Mesenchymal stem cell (in vitro differentiated cells and primary cell): ENCODE results near the gene ANKDD1A.

Source experiments
- DNase-seq: peaks from one replicate; pipeline ENCODE4 v3.0.0-alpha.2; 2013
- H2AFZ ChIP-seq: one replicate; pipeline ENCODE4 v1.6.1; 2013; ENCODE audit warnings: low read depth, mild to moderate bottlenecking, control low read depth, inconsistent platforms, low read length, moderate library complexity
- H2AK5ac ChIP-seq: 2 replicates; pipeline ENCODE4 v1.6.1; 2013; ENCODE audit warnings: low read length, moderate library complexity, mild to moderate bottlenecking, inconsistent platforms; ENCODE audit not compliant: severe bottlenecking
- H2BK120ac ChIP-seq: one replicate; pipeline ENCODE4 v1.6.1; 2013; ENCODE audit warnings: low read depth, mild to moderate bottlenecking, inconsistent platforms, low read length, moderate library complexity
- H2BK12ac ChIP-seq, 2 experiments: one replicate each; pipeline ENCODE4 v1.6.1; 2013; ENCODE audit warnings: inconsistent platforms in 2 of 2, low read length in 2 of 2, mild to moderate bottlenecking in 2 of 2, moderate library complexity in 2 of 2, control low read depth in 1 of 2
- H2BK15ac ChIP-seq: one replicate; pipeline ENCODE4 v1.6.1; 2013; ENCODE audit warnings: mild to moderate bottlenecking, low read depth, inconsistent platforms; ENCODE audit not compliant: poor library complexity, severe bottlenecking
- H2BK5ac ChIP-seq: 2 replicates; pipeline ENCODE4 v1.6.1; 2013; ENCODE audit warnings: low read depth, mild to moderate bottlenecking, low read length, control low read depth, inconsistent platforms; ENCODE audit not compliant: poor library complexity, severe bottlenecking
- H3K14ac ChIP-seq, 2 experiments: one replicate each; pipeline ENCODE4 v1.6.1; 2013; ENCODE audit warnings: inconsistent platforms in 2 of 2, low read length in 2 of 2, control low read depth in 1 of 2, mild to moderate bottlenecking in 1 of 2, moderate library complexity in 1 of 2
- H3K18ac ChIP-seq, 2 experiments: one replicate each; pipeline ENCODE4 v1.6.1; 2013; ENCODE audit warnings: inconsistent platforms in 2 of 2, low read length in 2 of 2, control low read depth in 1 of 2, low read depth in 1 of 2, mild to moderate bottlenecking in 1 of 2
- H3K23ac ChIP-seq, 2 experiments: one replicate each; pipeline ENCODE4 v1.6.1; 2013; ENCODE audit warnings: inconsistent platforms in 2 of 2, low read length in 2 of 2, mild to moderate bottlenecking in 2 of 2, moderate library complexity in 2 of 2, control low read depth in 1 of 2
- H3K27ac ChIP-seq: 2 replicates; pipeline ENCODE4 v1.5.1; 2013; ENCODE audit warnings: mild to moderate bottlenecking, moderate library complexity, low read length, control low read depth, inconsistent platforms; ENCODE audit not compliant: poor library complexity, severe bottlenecking
- H3K27me3 ChIP-seq, 2 experiments: 2 replicates each; pipeline versions ENCODE4 v1.6.1 to v1.7.0; 2013; ENCODE audit warnings: low read length in 2 of 2, mild to moderate bottlenecking in 2 of 2, moderate library complexity in 2 of 2, control low read depth in 1 of 2, inconsistent platforms in 1 of 2; ENCODE audit not compliant: control insufficient read depth in 1 of 2, insufficient read depth in 1 of 2
- H3K36me3 ChIP-seq, 2 experiments: 2 replicates each; pipeline versions ENCODE4 v1.6.1 to v1.7.0; 2013; ENCODE audit warnings: low read length in 2 of 2, control low read depth in 1 of 2, inconsistent platforms in 1 of 2, low read depth in 1 of 2, mild to moderate bottlenecking in 1 of 2; ENCODE audit not compliant: insufficient read depth in 2 of 2, control insufficient read depth in 1 of 2
- H3K4ac ChIP-seq, 2 experiments: one replicate each; pipeline ENCODE4 v1.6.1; 2013; ENCODE audit warnings: inconsistent platforms in 2 of 2, low read length in 2 of 2, mild to moderate bottlenecking in 2 of 2, moderate library complexity in 2 of 2, control low read depth in 1 of 2, low read depth in 1 of 2
- H3K4me1 ChIP-seq: 2 replicates; pipeline ENCODE4 v1.6.1; 2013; ENCODE audit warnings: low read depth, low read length, control low read depth; ENCODE audit not compliant: control insufficient read depth, insufficient read depth
- H3K4me2 ChIP-seq: 2 replicates; pipeline ENCODE4 v1.6.1; 2013; ENCODE audit warnings: low read length, mild to moderate bottlenecking, inconsistent platforms; ENCODE audit not compliant: poor library complexity, severe bottlenecking
- H3K4me3 ChIP-seq, 2 experiments: 2 replicates each; pipeline versions ENCODE4 v1.5.1 to v1.7.0; 2013; ENCODE audit warnings: low read length in 2 of 2, mild to moderate bottlenecking in 2 of 2, control low read depth in 1 of 2, low read depth in 1 of 2; ENCODE audit not compliant: insufficient read depth in 1 of 2
- H3K79me1 ChIP-seq: replicated peaks from 2 replicates; pipeline ENCODE4 v1.6.1; 2013; ENCODE audit warnings: mild to moderate bottlenecking, control low read depth, low read length, inconsistent platforms; ENCODE audit not compliant: poor library complexity, severe bottlenecking
- H3K9ac ChIP-seq: 2 replicates; pipeline ENCODE4 v1.7.0; 2013; ENCODE audit warnings: mild to moderate bottlenecking, low read length, moderate library complexity
- H3K9me3 ChIP-seq: 2 replicates; pipeline ENCODE4 v1.7.0; 2013; ENCODE audit warnings: mild to moderate bottlenecking, low read length; ENCODE audit not compliant: control insufficient read depth
- H4K8ac ChIP-seq: one replicate; pipeline ENCODE4 v1.6.1; 2013; ENCODE audit warnings: inconsistent platforms, mild to moderate bottlenecking, low read length, moderate library complexity
- H4K91ac ChIP-seq: one replicate; pipeline ENCODE4 v1.6.1; 2013; ENCODE audit warnings: mild to moderate bottlenecking, low read length, inconsistent platforms
- WGBS: methylation state at CpG from one replicate; pipeline ENCODE4 v1.1.7; 2013; ENCODE audit warnings: mixed read lengths; 5-methylcytosine and 5-hydroxymethylcytosine counted together

ANKDD1A gene

GRCh38 chr15:64903326-64903950, 8.3 kb upstream of the ANKDD1A start:
- Histone ChIP-seq H2BK15ac (no peak overlapping the region), H3K18ac (no peak overlapping the region), H2BK12ac (peak overlapping the region in 1 of 2 experiments; percentile 25), H3K23ac (no peak overlapping the region), H3K4me1 (peaks cover 4% of the 10 kb centered on the region), H3K14ac (no peak overlapping the region), H3K36me3 (no peaks in the 10 kb centered on the region), H3K27ac (no peak overlapping the region), H3K9me3 (peaks cover 14% of the 10 kb centered on the region), H3K79me1 (no peaks in the 10 kb centered on the region), H3K4ac (no peak overlapping the region), H4K8ac (no peak overlapping the region), H2BK5ac (no peak overlapping the region), H3K27me3 (no peaks in the 10 kb centered on the region), H2BK120ac (no peak overlapping the region), H3K9ac (no peak overlapping the region), H2AFZ (no peak overlapping the region), H3K4me2 (no peak overlapping the region), H4K91ac (no peak overlapping the region), H3K4me3 (no peak overlapping the region), H2AK5ac (no peak overlapping the region)
- 83% methylated on average over 4 of the region's 4 CpGs for WGBS
- DNase-seq = no peak

- peak overlapping the region in 1 of 2 experiments; percentile 33 for H2BK12ac ChIP-seq
- H3K18ac ChIP-seq = peak overlapping the region in 1 of 2 experiments; percentile 52
- no peaks in the 10 kb centered on the region for H3K27me3 ChIP-seq
- H2AK5ac ChIP-seq = no peak overlapping the region
- H2AFZ ChIP-seq = no peak overlapping the region
- H3K14ac ChIP-seq = peak overlapping the region in 1 of 2 experiments; percentile 19
- no peak overlapping the region for H3K4me2 ChIP-seq
- no peak overlapping the region for H2BK120ac ChIP-seq
- H3K9ac ChIP-seq = no peak overlapping the region
- H3K4me3 ChIP-seq = no peak overlapping the region
- peak overlapping the region; percentile 41 for H4K8ac ChIP-seq
- no peak overlapping the region for H3K4ac ChIP-seq
- peak overlapping the region; percentile 80 for H4K91ac ChIP-seq
- peaks cover 3% of the 10 kb centered on the region for H3K4me1 ChIP-seq
- H3K23ac ChIP-seq = no peak overlapping the region
- H2BK15ac ChIP-seq = no peak overlapping the region
- H3K9me3 ChIP-seq = peaks cover 14% of the 10 kb centered on the region
- DNase-seq = no peak
- H3K79me1 ChIP-seq = no peaks in the 10 kb centered on the region
- no peak overlapping the region for H2BK5ac ChIP-seq
- WGBS = 96% methylated on average over 3 of the region's 4 CpGs
- H3K27ac ChIP-seq = no peak overlapping the region
- H3K36me3 ChIP-seq = no peaks in the 10 kb centered on the region
These were observed 7.5 kb upstream of the ANKDD1A start for GRCh38 chr15:64904189-64904588.

DNA sequence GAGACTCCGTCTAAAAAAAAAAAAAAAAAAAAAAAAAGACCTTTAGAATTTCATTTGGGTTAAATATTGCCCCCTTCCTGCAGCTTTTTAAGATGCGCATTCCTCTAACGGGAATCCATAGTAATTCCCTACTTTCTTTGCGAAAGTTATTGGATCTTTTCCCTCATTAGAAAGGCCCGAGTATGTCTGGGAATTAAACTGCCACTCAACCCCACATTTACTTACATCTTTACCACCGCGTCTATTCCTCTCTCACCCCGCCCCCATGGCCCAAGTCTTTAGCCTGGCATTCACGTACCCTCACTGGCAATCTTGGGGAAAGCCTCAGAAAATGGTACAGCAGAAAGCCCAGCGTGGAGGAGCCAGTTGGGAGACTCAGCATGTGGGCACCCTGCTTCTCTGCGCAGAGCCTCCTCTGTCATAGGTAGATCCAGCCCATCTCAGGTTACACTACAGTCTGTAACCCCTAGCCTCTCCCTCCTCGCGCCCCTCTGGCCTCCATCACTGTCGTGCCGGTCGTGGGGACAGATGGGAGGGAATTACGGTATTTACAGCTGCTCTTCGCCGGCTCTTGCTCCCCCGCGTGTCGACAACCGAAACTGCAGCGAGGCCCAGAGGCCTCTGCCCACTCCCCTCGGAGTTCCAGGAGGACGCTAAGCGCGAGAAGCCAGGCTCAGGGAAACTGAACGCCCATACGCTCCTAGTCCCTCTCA, 6.4 kb upstream of the ANKDD1A start:
- Histone ChIP-seq H2AFZ (peak overlapping the region; percentile 30), H4K8ac (peak overlapping the region; percentile 97), H3K18ac (peak overlapping the region; percentile 62 to 75), H3K27ac (peak overlapping the region; percentile 18), H4K91ac (peak overlapping the region; percentile 81), H3K36me3 (no peaks in the 10 kb centered on the region), H2AK5ac (no peak overlapping the region), H3K9me3 (peaks cover 14% of the 10 kb centered on the region), H3K9ac (peak overlapping the region; percentile 73), H3K27me3 (no peaks in the 10 kb centered on the region), H3K79me1 (no peaks in the 10 kb centered on the region), H2BK15ac (peak overlapping the region; percentile 12), H2BK5ac (no peak overlapping the region), H3K14ac (no peak overlapping the region), H2BK12ac (peak overlapping the region; percentile 33 to 85), H2BK120ac (no peak overlapping the region), H3K23ac (no peak overlapping the region), H3K4ac (peak overlapping the region in 1 of 2 experiments; percentile 79), H3K4me2 (peak overlapping the region; percentile 59), H3K4me3 (peak overlapping the region; percentile 40 to 69), H3K4me1 (peaks cover 3% of the 10 kb centered on the region)
- DNase-seq = peak; percentile 79
- 14% methylated on average over 29 of the region's 30 CpGs for WGBS

DNA sequence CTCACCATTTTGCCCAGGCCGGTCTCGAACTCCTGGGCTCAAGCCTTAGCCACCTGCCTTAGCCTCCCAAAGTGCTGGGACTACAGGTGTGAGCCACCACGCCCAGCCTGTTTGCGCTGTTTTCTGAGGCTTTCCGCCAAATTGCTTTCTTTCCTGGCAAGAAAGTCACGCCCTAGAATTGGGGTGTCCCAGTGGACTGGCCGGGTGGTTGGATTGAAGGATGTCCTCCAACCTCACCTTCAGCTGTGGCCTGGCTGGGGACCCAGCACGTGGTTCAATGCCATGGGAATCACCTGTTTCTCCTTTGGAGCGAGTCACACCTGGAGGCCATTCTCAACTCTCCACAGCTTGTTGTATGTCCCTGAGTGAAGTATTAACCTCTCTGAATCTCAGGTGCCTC, 5.8 kb upstream of the ANKDD1A start:
- Histone ChIP-seq H2AFZ (no peak overlapping the region), H3K27ac (no peak overlapping the region), H3K4me2 (no peak overlapping the region), H3K36me3 (no peaks in the 10 kb centered on the region), H3K79me1 (no peaks in the 10 kb centered on the region), H3K23ac (no peak overlapping the region), H3K4me3 (no peak overlapping the region), H3K18ac (no peak overlapping the region), H3K4me1 (peaks cover 3% of the 10 kb centered on the region), H3K27me3 (no peaks in the 10 kb centered on the region), H4K91ac (peak overlapping the region; percentile 56), H2BK120ac (no peak overlapping the region), H2AK5ac (no peak overlapping the region), H2BK15ac (no peak overlapping the region), H2BK5ac (no peak overlapping the region), H2BK12ac (no peak overlapping the region), H3K4ac (no peak overlapping the region), H3K9me3 (peaks cover 10% of the 10 kb centered on the region), H3K14ac (no peak overlapping the region), H3K9ac (peak overlapping the region; percentile 73), H4K8ac (peak overlapping the region; percentile 48)
- 80% methylated on average over 9 of the region's 9 CpGs for WGBS
- DNase-seq = no peak
